ENCODE data around the gene AGK.

DNA sequence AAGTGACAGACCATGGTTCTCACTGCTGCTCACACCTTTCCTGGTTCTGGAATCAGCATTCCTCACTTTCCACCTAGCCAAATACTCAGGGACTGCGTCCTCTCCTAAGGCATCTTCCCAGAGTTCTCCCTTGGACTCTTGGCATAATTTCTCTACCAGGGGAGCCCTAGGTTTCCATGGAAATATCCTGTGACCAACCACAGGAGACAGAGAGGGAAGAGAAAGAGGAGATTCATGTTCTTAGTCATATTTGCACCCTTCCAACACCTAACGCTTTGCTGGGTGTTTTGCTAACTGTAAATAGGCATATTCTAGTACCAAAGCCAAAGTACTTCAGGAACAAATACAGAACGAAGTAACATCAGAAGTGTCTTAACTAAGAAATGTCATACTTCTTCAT lies 122.1 kb downstream of the AGK start:
- TF ChIP-seq, protein P1, sequence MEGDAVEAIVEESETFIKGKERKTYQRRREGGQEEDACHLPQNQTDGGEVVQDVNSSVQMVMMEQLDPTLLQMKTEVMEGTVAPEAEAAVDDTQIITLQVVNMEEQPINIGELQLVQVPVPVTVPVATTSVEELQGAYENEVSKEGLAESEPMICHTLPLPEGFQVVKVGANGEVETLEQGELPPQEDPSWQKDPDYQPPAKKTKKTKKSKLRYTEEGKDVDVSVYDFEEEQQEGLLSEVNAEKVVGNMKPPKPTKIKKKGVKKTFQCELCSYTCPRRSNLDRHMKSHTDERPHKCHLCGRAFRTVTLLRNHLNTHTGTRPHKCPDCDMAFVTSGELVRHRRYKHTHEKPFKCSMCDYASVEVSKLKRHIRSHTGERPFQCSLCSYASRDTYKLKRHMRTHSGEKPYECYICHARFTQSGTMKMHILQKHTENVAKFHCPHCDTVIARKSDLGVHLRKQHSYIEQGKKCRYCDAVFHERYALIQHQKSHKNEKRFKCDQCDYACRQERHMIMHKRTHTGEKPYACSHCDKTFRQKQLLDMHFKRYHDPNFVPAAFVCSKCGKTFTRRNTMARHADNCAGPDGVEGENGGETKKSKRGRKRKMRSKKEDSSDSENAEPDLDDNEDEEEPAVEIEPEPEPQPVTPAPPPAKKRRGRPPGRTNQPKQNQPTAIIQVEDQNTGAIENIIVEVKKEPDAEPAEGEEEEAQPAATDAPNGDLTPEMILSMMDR (conservative IDR thresholded peaks at IDR 0.05; ENCODE audit: low read depth, low read length) = no peak
- TF ChIP-seq EZH2 (IDR thresholded peaks at IDR 0.05; ENCODE audit: low read length, unreplicated experiment) = no peak
